ENCODE measurements around the gene CADPS2.
"Not testable (repeated sequence)": the region's sequence is repeated elsewhere in the genome, so short reads cannot be mapped to it uniquely, and the experiment has no call there.

Gene CADPS2

DNA sequence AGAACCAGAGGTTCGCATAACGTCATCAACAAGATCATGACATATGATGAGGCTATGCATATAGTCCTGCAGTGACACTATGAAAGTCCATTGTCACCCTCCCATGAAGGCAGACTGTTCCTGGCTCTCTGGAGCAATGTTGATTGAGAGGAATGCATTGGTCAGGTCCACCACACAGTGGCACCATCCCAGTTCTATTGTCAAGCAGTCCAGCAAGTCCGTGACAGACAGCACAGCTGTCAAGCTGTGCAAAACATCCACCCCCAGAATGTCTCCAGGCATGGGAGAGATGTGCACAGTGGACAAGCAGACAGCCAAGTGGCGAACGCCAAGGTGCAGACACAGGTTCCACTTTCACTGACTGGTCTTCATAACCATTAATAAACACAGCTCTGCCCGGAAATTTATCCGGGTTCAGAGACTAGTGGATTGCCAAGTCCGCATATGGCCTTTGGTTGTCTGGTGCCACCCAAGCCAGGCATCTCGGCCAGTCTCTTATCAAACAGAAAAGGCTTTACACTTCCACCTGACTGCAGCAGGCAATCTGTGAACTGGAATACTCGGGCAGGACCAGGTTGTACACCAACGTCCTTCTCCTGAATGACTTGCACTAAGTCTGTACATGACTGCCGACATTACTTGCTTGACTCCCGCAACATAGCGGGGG lies 194.6 kb downstream of the CADPS2 start:
- TF ChIP-seq CTCF (IDR thresholded peaks at IDR 0.05; ENCODE audit: control insufficient read depth, extremely low read depth, insufficient read depth), result no peak
- DNase-seq (ENCODE audit: low read depth), result no peak
- H3K4me3 ChIP-seq (ENCODE audit: low read depth, low read length), result no peak overlapping the region

GRCh38 chr7:122689346-122690109 lies 196.7 kb downstream of the CADPS2 start:
- TF ChIP-seq CTCF (IDR thresholded peaks at IDR 0.05; ENCODE audit: control insufficient read depth, extremely low read depth, insufficient read depth), result no peak
- H3K4me3 ChIP-seq (ENCODE audit: low read depth, low read length), result no peak overlapping the region
- no peak for DNase-seq (ENCODE audit: low read depth)

DNA sequence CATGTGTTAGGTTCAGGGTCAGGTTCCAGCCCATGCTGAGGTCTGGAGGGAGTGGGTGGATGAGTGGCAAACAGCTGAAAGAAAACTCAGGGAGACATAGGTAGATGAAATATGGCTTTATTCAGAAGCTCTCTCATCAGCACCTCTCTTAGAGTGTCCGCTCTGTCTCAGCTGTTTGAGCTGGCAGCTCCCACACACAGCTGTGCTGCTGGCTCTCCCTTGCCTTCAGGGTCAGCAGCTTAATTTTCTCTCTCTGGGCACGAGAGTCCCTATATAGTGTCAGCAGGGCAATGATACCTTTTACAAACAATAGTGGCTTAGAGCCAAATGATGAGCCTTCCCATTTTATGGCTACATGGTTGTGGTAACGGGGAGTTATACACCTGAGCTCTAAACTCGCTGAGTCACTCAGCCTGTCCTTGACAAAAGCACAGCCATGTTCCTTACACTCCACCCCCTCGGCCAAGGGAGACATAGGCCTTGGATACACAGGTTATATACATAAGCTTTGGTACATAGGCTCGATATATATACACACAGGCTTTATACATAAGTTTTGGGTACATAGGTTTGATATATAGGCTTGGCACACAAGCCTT lies 197.8 kb downstream of the CADPS2 start:
- DNase-seq (ENCODE audit: low read depth), result no peak
- no peak for TF ChIP-seq CTCF (IDR thresholded peaks at IDR 0.05; ENCODE audit: control insufficient read depth, extremely low read depth, insufficient read depth)
- H3K4me3 ChIP-seq (ENCODE audit: low read depth, low read length), result no peak overlapping the region

- no peak overlapping the region for H3K4me3 ChIP-seq (ENCODE audit: low read depth, low read length)
- DNase-seq (ENCODE audit: low read depth), result no peak
- TF ChIP-seq CTCF (IDR thresholded peaks at IDR 0.05; ENCODE audit: control insufficient read depth, extremely low read depth, insufficient read depth), result no peak
Measured at GRCh38 chr7:122686360-122686878, 199.8 kb downstream of the CADPS2 start.

- no peak overlapping the region for H3K4me3 ChIP-seq (ENCODE audit: low read depth, low read length)
- no peak for DNase-seq (ENCODE audit: low read depth)
- no peak for TF ChIP-seq CTCF (IDR thresholded peaks at IDR 0.05; ENCODE audit: control insufficient read depth, extremely low read depth, insufficient read depth)
Measured at GRCh38 chr7:122684504-122684903, 201.8 kb downstream of the CADPS2 start.

DNA sequence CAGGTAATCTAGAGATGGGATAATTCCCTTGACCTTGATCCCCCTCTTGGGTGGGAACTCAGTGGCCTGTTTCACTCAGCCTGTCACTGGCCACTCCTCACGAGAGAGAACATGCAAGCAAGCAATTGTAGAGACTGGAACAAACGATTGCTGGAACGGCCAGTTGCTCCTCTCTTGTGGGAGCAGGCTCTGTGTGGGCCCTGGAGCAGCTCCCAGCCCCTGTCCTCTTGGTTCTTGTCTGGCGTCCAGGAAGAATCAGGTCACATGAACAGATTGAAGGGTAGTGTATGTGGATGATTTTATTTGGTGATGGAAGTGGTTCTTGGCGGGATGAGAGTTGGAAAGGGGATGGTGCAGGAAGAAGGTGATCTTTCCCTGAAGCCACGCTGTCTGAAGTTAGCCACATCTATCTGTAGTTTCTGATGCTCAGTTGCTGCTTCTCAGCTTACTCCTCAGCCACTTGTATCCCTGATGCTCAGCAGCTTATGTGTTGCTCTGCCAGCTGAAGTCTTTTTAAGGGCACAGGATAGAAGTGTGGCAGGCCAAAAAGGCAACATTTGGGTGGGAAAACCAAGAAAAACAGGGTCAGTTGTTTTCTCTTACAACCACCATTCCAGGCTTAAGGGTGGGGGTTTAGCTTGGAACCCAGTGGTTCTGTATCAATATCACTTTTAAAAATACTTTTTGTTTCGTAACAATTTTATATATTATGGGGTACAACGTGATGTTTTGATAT lies 203.3 kb downstream of the CADPS2 start:
- no peak overlapping the region for H3K4me3 ChIP-seq (ENCODE audit: low read depth, low read length)
- no peak for TF ChIP-seq CTCF (IDR thresholded peaks at IDR 0.05; ENCODE audit: control insufficient read depth, extremely low read depth, insufficient read depth)
- DNase-seq (ENCODE audit: low read depth), result no peak

- DNase-seq (ENCODE audit: low read depth); H3K4me3 ChIP-seq (ENCODE audit: low read depth, low read length): not testable (repeated sequence)
Measured at GRCh38 chr7:122681186-122681585, 205.1 kb downstream of the CADPS2 start.

Measured in LNCaP clone FGC (cell line).